Chondrocyte (in vitro differentiated cells): ENCODE results near the gene PDE11A. TPM values are rescaled to one million over a fixed set of nuclear protein-coding genes. Genes with fewer than 3 reads are reported as not detected.

Experiments
- DNase-seq: peaks from one replicate; pipeline ENCODE4 v3.0.0; 2021; ENCODE audit warnings: mixed read lengths, low spot score
- H3K27ac Mint-ChIP-seq: one replicate; pipeline ENCODE4 v1.8.0; 2021; ENCODE audit warnings: mild to moderate bottlenecking, moderate library complexity, mixed read lengths; ENCODE audit not compliant: unreplicated experiment
- H3K27me3 Mint-ChIP-seq: 2 replicates; pipeline ENCODE4 v1.8.0; 2021; ENCODE audit warnings: low read depth, mixed read lengths
- H3K36me3 Mint-ChIP-seq: 2 replicates; pipeline ENCODE4 v1.8.0; 2021; ENCODE audit warnings: low read depth, mixed read lengths
- H3K4me1 Mint-ChIP-seq: 2 replicates; pipeline ENCODE4 v1.8.0; 2021; ENCODE audit warnings: low read depth, mild to moderate bottlenecking, mixed read lengths
- H3K4me3 Mint-ChIP-seq: one replicate; pipeline ENCODE4 v1.8.0; 2021; ENCODE audit warnings: mild to moderate bottlenecking, moderate library complexity, mixed read lengths; ENCODE audit not compliant: unreplicated experiment
- H3K9me3 Mint-ChIP-seq: 2 replicates; pipeline ENCODE4 v1.8.0; 2021; ENCODE audit warnings: low read depth, mixed read lengths
- total RNA-seq: library from RNA; stranded (reverse); gene quantifications from 3 replicates; pipeline ENCODE4 v1.2.1, GENCODE V29; 2021
- TF ChIP-seq, protein P1 (sequence below): fragments of 200-600 bp; sonication (generic); IDR thresholded peaks from 2 replicates; pipeline ENCODE4 v1.5.0; 2021; ENCODE audit warnings: antibody characterized with exemption, mild to moderate bottlenecking, moderate library complexity

PDE11A gene
- total RNA-seq, 1 donor from 2014 or later, result 2.1 TPM

GRCh38 chr2:177763531-177764265 is 308.9 kb downstream of the PDE11A start:
- peak overlapping the region; percentile 40 for H3K4me3 Mint-ChIP-seq

DNA sequence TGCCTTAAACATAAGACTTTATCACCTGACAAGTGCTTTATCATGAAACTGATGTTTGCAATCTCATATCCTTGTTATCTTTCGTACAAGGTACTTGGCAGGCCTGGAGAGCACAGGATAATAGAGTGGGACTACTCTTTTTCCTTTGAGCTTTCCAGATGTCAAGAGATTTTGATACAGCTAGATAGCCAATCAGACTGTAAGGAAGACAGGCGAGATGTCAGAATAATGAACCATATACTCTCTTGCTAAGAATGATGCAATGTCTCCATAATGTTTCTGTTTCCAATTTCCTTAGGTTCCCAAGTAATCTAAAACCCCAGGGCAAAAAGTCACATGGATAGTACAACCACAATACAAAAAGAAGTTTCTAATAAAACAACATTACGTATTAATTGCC is 313.1 kb downstream of the PDE11A start:
- Mint-ChIP-seq H3K9me3 (no peaks in the 10 kb centered on the region), H3K27me3 (peaks cover 7% of the 10 kb centered on the region), H3K4me1 (peaks cover 10% of the 10 kb centered on the region), H3K36me3 (peaks cover 2% of the 10 kb centered on the region), H3K4me3 (no peak overlapping the region), H3K27ac (no peak overlapping the region)
- TF ChIP-seq, protein P1, sequence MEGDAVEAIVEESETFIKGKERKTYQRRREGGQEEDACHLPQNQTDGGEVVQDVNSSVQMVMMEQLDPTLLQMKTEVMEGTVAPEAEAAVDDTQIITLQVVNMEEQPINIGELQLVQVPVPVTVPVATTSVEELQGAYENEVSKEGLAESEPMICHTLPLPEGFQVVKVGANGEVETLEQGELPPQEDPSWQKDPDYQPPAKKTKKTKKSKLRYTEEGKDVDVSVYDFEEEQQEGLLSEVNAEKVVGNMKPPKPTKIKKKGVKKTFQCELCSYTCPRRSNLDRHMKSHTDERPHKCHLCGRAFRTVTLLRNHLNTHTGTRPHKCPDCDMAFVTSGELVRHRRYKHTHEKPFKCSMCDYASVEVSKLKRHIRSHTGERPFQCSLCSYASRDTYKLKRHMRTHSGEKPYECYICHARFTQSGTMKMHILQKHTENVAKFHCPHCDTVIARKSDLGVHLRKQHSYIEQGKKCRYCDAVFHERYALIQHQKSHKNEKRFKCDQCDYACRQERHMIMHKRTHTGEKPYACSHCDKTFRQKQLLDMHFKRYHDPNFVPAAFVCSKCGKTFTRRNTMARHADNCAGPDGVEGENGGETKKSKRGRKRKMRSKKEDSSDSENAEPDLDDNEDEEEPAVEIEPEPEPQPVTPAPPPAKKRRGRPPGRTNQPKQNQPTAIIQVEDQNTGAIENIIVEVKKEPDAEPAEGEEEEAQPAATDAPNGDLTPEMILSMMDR, result no peak
- DNase-seq, result no peak

More at GRCh38 chr2:177763531-177764265, 308.9 kb downstream of the PDE11A start:
- TF ChIP-seq, protein P1, result peak; percentile 87
- DNase-seq, result no peak
- Mint-ChIP-seq H3K4me1 (peaks cover 7% of the 10 kb centered on the region), H3K27me3 (peaks cover 10% of the 10 kb centered on the region), H3K9me3 (no peaks in the 10 kb centered on the region), H3K36me3 (peaks cover 2% of the 10 kb centered on the region), H3K27ac (no peak overlapping the region)

- Mint-ChIP-seq H3K27ac (no peak overlapping the region), H3K4me3 (no peak overlapping the region)
- TF ChIP-seq, protein P1, result peak; percentile 80
Observed at GRCh38 chr2:177758591-177759371, 313.8 kb downstream of the PDE11A start.

GRCh38 chr2:177756336-177756735 is 316.2 kb downstream of the PDE11A start:
- Mint-ChIP-seq H3K4me3 (no peak overlapping the region), H3K9me3 (no peaks in the 10 kb centered on the region), H3K27ac (no peak overlapping the region), H3K4me1 (peaks cover 8% of the 10 kb centered on the region), H3K36me3 (no peaks in the 10 kb centered on the region), H3K27me3 (no peaks in the 10 kb centered on the region)
- TF ChIP-seq, protein P1, result no peak
- no peak for DNase-seq

More at GRCh38 chr2:177758591-177759371, 313.8 kb downstream of the PDE11A start:
- Mint-ChIP-seq H3K36me3 (peaks cover 2% of the 10 kb centered on the region), H3K4me1 (peaks cover 12% of the 10 kb centered on the region), H3K9me3 (no peaks in the 10 kb centered on the region), H3K27me3 (peaks cover 7% of the 10 kb centered on the region)
- no peak for DNase-seq

DNA sequence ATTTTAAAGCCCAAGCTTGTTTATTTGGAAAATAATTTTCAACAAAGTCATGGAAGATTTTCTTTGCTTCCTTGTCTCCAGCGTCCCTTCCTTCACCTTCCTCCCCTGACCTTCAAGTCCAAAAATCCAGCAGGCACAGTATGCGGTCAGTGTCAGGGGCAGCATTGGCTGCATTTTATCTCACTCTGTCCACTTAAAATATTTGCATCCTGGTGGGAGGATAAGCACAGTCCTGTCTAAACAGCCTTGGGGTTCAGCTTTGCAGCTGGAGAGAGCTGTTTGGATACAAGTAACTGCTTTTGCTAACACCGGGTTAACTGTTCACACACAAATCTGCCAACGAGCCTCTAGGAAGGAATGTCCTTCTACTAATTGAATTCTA is 318.1 kb downstream of the PDE11A start:
- H3K9me3 Mint-ChIP-seq, result no peaks in the 10 kb centered on the region
- DNase-seq, result no peak
- TF ChIP-seq, protein P1, result no peak
- no peaks in the 10 kb centered on the region for H3K36me3 Mint-ChIP-seq
- no peaks in the 10 kb centered on the region for H3K27me3 Mint-ChIP-seq
- no peak overlapping the region for H3K27ac Mint-ChIP-seq
- no peak overlapping the region for H3K4me3 Mint-ChIP-seq
- H3K4me1 Mint-ChIP-seq, result peaks cover 8% of the 10 kb centered on the region
